DMS 273 (cell line): ENCODE data around the gene LPCAT1.

Experiments
- DNase-seq: peaks from one replicate; lab custom pipeline; 2025; ENCODE audit not compliant: unreplicated experiment; lab: John Stamatoyannopoulos, UW

The LPCAT1 gene

DNA sequence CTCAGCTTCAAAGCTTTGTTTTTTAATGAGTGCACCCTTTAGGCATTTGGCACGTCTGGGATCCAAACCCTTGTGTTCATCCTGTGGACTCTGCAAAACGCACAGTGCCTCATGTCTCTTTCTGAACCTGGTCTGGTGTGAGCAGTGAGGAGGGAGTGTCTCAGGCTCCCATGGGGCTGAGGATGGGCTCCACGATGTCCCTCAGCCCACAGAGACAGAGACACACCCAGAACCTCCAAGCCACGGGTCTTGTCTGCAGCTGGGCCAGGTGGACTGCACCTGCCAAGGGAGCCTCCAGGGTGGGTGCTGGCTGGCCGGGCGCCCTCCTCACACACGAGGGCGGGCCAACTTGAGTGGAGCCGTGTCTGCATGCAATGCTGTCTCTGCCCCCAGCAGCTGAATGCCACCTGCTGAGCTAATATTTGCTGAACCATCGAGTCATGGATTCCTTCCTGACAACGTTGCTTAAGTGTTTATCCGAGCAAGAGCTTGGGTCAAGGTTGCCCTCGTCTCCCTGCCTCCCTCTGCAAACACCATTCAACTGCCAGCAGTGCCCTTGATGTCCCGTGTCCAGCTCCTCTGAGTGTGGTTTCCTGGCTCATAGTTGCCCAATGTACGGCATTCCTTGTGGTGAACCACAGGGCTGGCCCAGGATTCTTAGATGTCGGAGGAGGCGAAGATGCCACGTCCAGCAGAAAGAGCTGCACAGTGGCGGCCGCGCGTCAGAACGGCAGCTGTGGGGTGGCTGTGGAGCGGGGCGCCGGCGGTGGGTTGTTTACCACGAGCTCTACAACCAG, 31.4 kb upstream of the LPCAT1 start:
- DNase-seq, result no peak

DNA sequence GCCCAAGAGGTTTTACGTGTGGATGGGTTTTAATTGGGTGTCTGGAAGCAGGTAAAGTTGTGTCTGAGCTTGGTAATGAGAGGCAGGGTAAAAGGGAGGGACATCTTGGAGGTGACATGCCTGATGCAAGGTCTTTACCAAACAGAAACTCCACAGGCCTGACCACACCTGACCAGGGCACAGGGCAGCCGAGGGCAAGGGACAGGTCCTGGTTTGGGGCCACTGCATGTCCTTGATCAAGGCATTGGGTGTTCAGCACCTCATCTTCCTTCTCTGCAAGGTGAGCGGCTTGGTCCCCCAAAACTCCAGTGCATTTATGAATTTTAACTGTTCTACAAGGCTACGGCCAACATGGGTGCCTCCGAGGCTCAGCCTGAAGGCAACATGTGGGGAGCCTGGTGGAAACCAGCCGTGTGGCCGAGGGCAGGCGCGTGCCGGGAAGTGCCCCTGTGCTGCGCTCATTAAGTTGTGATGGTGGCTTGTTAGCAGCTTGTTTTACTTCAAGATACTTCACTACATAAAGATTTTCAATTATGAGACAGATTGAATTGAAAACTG, 30.7 kb upstream of the LPCAT1 start:
- no peak for DNase-seq

DNA sequence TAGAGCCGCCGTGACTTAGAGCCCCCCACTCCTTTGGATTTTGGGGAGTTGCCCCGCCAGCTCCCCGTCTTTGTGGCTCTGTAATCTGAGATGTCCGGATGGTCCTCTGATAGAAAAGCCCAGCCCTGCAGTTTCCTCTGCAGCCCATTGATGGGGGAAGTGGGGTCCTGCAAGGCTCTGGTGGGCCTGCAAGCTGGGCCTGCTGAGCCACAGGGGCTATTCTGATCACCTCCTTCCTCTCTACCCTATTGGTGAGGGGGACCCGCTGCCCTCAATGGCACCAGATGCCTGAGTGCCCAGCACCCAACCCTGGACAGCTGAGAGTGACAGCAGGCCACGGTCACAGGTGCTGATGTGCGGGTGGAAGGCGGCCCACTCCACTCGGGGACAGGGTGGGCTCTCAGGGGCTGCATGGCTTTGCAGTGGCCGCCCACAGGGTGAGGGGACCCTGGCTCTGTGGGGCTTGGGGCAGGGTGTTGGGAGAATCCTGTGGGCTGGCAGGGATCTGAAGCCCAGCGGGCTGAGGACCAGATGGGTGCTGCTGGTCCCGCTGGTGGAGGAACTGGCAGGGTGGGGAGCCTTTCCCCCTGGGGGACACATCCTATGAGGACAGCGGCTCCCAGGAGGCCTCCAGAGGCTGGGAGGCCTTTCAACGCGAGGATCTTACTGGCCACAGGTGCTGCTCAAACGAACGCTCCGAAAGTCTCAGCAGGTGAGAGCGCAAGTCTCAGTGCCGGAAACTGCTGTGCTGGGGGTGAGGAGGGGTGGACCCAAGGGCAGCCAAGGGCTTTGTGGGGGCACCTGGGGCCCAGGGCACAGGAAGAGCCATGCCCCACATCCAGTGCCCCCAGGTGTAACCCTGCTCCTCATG, 30.0 kb upstream of the LPCAT1 start:
- no peak for DNase-seq

DNA sequence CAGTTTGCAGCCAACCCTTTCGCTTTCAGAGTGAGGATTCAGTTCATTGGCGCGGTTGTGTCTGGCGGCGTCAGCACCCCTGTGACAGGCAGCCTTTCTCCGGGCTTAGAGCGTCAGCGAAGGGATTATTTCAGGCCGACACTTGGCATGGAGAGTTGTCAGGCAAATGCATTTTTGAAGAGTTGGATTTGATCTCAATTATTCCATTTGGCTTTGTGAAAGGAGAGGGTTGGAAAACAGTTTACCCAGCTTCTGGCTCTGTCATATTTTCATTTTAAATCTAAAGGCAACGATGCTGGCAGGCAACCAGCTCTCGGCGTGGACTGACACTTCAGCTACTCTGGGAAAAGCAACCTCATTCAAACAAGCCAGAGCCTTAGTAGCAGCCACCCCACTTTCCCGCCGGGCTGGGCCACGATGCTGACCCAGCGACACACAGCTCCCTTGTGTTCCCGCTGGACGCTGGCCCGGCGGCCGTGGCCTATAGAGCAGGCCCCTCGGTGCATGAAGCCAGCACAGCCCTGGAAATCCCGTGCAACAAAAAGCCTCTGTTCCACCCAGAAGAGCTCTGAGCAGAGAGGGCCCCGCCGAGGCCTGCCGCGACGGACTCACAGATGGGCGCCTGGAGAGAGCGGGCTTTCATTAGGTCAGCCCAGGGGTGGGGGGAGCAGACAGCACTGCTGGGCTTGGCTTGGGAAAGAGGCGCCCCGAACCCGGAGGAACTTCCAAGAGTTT, 28.9 kb upstream of the LPCAT1 start:
- no peak for DNase-seq

DNA sequence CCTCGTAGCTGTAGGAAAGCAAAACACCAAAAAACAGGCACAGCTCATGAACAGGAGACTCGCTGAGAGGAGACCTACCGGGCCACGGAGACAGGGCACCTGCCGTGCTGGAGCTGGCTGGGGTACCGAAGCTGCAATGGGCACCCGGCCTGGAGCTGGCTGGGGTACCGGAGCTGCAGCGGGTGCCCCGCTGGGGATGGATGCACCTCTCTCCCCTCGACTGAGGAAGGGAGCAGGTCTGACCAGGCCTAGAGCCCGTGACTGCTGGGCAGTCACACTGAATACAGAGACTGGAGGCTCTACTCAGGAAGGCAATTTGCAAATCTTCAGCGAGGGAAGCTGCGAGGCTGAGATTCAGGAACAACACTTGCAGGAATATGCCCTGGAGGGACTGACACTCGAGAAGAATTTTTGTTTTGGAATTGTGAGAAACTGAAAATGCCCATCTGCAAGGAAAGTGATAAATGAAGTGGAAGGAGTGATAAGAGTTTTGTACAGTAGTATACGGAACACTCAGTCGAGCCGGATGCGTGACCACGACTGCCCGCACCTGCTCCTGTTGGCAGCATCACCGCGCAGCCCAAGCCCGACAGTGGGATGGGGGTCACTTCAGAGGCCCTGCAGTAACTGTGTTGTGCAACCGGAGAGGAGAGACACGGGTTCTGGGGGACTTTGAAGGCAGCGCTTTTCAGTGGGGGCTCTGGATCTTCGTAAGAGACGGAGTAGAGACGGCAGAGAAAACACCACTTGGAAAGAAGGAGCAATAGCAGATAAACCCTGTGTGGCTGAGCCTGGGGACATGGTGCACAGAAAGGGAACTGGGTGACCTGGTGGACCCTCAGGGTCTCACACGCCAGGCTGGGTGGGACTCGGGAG, 27.9 kb upstream of the LPCAT1 start:
- DNase-seq, result no peak

DNA sequence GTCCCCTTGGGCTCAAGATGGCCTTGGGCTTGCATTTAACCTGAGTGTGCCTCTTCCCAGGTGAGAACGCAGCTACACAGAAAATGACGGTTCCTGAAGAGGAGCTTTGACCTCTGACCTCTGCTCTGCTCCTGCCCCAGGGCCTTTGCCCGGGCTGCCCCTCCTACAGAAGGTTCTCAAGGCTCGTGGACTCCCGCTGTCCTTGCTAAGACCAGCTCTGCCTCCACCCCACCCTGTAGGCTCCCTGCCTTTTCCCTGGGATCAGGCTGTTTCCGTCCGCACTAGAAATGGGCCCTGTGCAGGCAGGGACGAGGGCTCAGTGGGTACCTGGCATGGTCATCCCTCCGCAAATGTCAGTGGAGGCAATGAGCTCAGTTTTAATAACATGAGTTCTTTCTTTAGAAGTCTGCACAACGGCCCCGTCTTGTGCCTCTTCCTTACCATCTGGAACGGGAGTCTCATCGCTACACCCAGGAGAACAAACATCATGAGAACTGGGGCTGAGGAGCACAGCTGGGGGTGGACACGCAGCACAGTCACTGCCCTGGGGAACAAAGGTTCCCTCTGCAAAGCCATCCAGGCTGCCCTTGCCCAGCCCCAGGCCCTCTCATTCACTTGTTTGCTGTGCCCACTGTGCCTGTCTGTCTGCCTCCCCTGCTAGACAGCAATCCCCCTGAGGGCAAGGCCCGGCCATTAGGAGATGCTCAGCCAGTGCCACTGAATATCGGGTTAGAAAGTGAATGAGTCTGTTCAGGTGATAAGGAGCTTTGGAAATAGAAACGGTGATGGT, 26.7 kb upstream of the LPCAT1 start:
- no peak for DNase-seq

DNA sequence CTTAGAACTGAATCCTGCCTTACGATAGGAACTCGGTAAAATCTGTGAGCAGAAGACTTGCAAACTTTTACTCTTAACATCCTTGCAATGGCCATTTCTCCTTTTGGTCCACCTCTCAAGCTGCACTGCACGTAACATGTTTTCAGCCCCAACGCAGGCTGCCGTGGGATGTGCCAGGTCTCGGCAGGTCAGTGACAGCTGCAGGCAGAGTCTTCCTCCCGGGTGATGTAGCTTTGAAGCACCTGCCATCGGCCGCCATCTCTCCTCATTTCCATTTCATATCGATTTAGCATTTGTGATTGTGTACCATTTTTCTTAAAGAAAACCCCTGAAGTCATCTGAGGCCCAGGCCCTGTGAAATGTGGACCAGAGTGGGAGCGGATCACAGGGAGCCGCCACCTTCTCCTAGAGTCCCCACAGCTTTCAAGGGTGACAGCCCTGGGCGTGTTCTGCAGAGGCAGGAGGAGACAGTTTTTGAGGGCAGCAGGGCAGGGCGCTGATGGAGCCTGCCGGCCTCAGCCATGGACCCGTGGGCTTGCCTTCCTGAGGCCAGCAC, 25.8 kb upstream of the LPCAT1 start:
- no peak for DNase-seq

DNA sequence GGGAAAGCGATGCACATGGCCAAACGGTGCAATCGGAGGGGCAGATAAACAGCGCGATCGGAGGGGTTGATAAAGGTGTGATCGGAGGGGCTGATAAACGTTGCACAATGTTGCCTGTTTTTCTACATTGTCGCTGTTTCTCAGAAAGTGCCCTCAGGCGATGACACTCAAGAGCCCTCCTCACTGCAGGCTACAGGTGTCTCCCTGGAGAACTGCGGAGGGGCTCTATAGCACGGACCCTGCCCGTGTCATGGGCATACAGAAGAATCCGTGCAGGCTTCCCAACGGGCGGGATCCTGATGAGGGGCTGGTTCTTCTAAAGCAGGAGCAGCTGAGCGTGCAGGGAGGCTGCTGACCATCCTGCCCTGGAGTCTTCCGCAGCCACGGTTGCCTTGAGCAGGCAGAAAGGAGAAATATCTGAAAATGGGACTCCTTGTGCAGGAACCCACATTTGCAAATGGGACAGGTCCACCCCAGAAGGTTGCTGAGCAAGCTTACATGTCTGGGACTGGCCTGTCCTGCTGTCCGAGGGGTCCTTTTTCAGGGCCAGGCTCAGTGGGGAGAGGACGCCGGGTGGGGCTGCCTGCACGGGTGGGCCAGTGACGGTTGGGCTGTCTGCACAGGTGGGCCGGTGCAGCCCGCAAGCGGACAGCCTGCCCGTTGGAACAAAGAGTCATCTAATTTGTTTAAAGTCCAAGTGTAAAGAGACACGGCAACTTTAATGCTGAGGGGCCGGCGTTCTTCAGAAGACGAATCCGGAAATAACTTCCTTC, 25.1 kb upstream of the LPCAT1 start:
- DNase-seq, result no peak

DNA sequence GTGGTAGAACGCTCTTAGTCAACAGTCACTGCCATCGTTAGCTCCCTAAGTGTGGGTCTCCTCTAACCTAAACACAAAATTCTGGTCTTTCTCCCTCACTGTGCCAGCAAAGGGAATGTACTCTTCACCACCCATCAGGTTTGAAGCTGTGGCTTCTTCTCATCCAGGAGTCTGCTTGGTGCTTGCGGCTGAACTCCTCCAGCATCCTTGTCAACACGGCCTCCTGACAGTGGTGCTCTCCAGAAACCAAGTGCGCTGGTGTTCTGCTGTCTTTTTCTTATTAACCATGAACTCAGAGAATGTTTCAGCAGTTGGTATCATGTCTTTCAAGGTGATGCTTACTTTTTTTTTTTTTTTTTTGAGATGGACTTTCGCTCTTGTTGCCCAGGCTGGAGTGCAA, 23.9 kb upstream of the LPCAT1 start:
- DNase-seq, result no peak

DNA sequence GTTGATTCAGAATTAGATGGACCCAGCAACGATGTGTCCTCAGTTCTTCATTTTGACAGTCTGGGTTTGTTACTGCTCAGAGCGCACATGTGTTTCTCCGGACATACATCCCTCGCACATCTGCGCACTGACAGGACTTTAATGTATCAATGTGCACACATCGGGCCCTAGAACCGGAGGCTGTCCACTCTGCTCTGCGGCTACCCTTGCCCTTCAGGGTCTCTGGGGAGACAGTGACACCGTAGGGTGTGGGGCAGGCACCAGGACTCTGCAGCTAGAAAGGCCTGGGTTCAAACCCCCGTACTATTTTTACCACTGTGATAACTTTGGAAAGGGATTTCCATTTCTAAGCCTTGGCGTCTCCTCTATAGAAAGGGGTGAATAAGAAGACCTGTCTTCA, 23.5 kb upstream of the LPCAT1 start:
- no peak for DNase-seq

DNA sequence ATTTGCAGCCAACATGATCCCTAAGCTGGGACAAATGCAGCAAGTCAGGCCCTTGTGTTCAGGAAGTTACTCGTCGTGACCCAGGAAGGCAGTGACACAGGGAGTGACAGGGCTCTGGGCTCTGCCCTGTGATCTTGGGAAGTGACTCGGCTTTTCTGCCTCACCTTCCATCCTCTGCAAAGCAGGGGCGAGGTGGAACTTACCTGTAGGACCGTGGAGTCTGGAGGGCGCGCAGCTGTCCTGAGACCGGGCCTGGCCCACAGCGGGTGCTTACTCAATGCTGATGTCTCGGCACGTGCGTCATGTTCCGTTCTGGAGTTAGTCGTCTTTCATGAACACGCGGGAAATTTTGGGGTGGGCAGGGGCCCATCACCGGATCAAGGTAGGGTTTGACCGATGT, 22.8 kb upstream of the LPCAT1 start:
- DNase-seq, result no peak

DNA sequence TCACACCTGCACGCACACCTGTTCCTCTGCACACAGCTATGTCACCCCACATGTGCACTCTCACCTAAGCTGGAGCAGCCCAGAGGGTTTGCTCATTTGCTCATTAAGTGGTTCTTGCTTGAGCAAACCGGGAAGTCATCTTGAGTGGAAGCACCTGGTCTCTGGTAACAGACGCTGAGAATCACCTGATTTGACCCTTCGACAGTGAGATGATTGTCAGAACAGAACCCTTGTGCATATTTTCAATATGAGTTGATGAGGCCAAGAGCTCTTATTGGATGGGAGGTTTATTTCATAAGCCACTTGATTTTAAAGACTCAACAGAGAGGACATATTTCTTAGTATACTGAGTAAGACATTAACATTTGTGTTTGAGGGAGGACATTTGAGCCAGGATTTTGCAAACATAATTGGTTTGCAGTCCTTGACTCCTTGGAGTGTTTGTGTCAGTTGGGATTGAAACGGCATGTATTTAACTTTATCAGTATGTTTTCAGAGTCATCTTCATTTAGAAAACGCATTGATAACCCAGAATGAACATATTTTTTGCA, 22.1 kb upstream of the LPCAT1 start:
- DNase-seq, result no peak

DNA sequence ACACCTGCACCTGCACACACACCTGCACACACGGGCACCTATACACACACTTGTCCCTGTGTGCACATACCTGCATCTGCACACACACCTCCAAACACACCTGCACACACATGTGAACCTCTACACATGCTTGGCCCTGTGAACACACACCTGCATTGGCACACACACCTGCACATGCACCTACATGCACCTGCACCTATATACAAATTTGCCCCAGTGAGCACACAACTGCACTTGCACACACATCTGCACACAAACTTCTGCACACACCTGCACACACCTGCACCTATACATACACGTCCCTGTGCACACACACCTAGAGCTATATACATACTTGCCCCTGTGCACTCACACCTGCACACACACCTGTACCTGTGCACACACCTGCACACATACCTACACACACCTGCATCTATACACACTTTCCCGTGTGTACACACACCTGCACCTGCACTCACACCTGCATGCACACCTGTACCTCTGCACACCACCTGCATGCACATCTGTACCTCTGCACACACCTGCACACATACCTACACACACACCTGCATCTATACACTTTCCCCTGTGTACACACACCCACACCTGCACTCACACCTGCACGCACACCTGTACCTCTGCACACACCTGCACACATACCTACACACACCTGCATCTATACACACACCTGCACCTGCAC, 21.5 kb upstream of the LPCAT1 start:
- no peak for DNase-seq

DNA sequence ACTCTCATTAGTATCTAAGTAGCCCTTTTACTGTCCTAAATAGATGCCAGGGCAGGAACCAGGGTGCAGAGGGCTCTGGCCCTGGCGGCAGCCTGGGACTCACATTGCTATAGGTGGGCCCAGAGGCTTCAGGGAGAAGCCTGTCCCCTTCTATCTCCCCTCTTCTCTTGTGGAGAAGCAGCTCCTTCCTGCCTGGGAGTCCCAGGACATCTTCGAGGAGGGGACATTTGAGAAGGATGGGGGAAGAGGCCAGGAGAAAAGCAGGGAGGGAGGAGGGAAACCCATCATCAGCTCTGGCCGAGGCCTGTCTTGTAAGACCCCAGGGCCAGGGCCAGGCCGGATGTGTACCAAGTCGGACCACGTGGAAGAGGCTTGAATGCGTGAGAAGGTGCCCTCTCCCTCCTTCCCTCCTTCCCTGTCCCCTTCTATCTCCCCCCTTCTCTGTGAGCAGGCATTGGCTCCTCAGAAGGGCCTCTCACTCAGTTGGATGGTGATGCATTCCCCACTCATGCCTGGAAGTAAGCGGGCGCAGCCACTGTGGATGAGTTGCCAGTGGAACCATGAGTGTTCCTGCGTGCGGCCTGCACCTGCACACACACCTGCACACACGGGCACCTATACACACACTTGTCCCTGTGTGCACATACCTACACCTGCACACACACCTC, 20.7 kb upstream of the LPCAT1 start:
- no peak for DNase-seq

DNA sequence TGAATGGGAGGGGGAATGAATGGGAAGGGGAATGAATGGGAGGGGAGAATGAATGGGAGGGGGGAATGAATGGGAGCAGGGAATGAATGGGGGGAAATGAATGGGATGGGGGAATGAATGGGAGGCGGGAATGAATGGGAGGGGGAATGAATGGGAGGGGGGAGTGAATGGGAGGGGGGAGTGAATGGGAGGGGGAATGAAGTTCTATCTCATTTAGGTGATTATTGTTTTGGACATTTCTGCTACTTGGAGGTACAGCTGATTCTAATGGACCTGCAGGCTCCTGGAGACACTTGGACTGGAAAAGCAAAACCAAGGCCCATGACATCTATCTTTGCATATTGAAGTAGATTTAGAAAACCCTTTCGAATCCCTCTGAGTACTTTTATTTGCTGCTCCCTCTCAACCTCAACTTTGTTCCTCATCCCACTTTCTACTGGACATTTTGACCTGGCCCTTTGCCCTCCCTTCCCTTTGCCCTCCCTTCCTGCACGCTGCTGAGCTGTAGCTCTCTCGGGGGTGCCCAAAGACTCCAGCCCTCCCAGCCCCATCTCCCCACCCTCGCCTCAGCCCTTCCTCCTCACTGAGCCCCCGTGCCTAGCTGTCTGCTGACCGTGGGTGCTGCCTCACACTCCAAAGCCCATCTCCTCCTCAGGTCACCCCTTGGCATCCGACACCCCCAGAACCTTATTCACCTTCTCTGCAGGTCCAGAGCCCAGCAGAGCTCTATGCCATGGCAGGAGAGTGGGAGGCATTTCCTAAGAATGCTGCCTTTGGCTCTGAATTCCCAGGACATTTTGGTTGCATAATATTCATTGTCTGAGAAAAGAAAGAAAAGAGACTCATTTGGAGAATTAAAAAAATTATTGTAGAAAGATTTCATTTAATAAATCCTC, 19.9 kb upstream of the LPCAT1 start:
- DNase-seq, result no peak

DNA sequence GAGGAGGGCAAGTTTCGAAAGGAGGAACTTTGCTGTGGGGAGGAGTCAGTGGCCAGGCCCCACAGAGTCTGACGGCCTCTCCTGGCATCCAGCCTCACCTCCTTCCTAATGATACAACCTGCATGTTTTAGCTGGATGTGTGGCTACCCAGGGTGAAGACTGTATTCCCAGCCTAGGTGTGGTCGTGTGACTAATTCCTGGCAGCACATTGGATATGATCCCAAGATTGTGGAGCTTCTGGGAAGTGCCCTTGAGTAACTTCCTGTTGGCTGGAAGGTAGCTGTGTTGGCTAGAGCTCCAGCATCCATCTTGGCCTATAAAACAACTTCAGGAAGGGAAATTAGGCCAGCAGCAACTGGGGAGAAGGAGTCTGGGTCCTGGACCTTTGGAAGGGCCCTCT, 19.0 kb upstream of the LPCAT1 start:
- DNase-seq, result no peak
